DOHH2 (cell line): ENCODE data around the gene CR2.

Experiments used
- H3F3A ChIP-seq: fragments of 200-600 bp; sonication (generic), shearing (Covaris generic); 2 replicates; pipeline ENCODE4 v1.6.0; 2016; ENCODE audit warnings: antibody characterized with exemption, mild to moderate bottlenecking; ENCODE audit not compliant: control insufficient read depth, insufficient read depth
- H3K27ac ChIP-seq: fragments of 200-600 bp; sonication (generic); 2 replicates; pipeline ENCODE4 v1.5.1; 2014; ENCODE audit warnings: low read depth, mild to moderate bottlenecking, low read length, moderate library complexity
- H3K27me3 ChIP-seq: fragments of 200-600 bp; sonication (generic); 2 replicates; pipeline ENCODE4 v1.6.1; 2014; ENCODE audit warnings: mild to moderate bottlenecking, low read length, mixed read lengths; ENCODE audit not compliant: control insufficient read depth
- H3K36me3 ChIP-seq: fragments of 200-600 bp; sonication (generic); 2 replicates; pipeline ENCODE4 v1.6.1; 2014; ENCODE audit warnings: mild to moderate bottlenecking, low read length, moderate library complexity, mixed read lengths; ENCODE audit not compliant: control insufficient read depth
- H3K4me1 ChIP-seq: fragments of 200-600 bp; sonication (generic); 2 replicates; pipeline ENCODE4 v1.6.1; 2014; ENCODE audit warnings: mild to moderate bottlenecking, low read length, mixed read lengths; ENCODE audit not compliant: control insufficient read depth
- H3K4me2 ChIP-seq: fragments of 200-600 bp; sonication (generic); 2 replicates; pipeline ENCODE4 v1.6.0; 2014; ENCODE audit warnings: mild to moderate bottlenecking, low read length, moderate library complexity
- H3K4me3 ChIP-seq: fragments of 200-600 bp; sonication (generic); 2 replicates; pipeline ENCODE4 v1.5.1; 2014; ENCODE audit warnings: mild to moderate bottlenecking, low read length, mixed read lengths
- H3K79me2 ChIP-seq: fragments of 200-600 bp; sonication (generic); 2 replicates; pipeline ENCODE4 v1.6.1; 2014; ENCODE audit warnings: mild to moderate bottlenecking, low read length, mixed read lengths; ENCODE audit not compliant: control insufficient read depth
- H3K9me2 ChIP-seq: fragments of 200-600 bp; sonication (generic); replicated peaks from 2 replicates; pipeline ENCODE4 v1.6.1; 2014; ENCODE audit warnings: mild to moderate bottlenecking, low read length, mixed read lengths; ENCODE audit not compliant: control insufficient read depth
- H3K9me3 ChIP-seq: fragments of 200-600 bp; sonication (generic); 2 replicates; pipeline ENCODE4 v1.6.1; 2014; ENCODE audit warnings: antibody characterized with exemption, low read length, mixed read lengths; ENCODE audit not compliant: control insufficient read depth, insufficient read depth
- H4K20me1 ChIP-seq: fragments of 200-600 bp; sonication (generic); 2 replicates; pipeline ENCODE4 v1.6.0; 2014; ENCODE audit warnings: low read depth, mild to moderate bottlenecking, antibody characterized with exemption, low read length, moderate library complexity; ENCODE audit not compliant: control insufficient read depth, insufficient read depth
- CTCF ChIP-seq: fragments of 200-600 bp; sonication (generic); IDR thresholded peaks from one replicate; pipeline ENCODE4 v1.5.1; 2014; ENCODE audit warnings: antibody characterized with exemption, mild to moderate bottlenecking, low read depth, low read length; ENCODE audit not compliant: poor library complexity, severe bottlenecking
- EZH2phosphoT487 ChIP-seq: fragments of 200-600 bp; sonication (generic); IDR thresholded peaks from 2 replicates; pipeline ENCODE4 v1.6.1; 2017; ENCODE audit warnings: borderline replicate concordance, mild to moderate bottlenecking, antibody characterized with exemption, low read length, moderate library complexity, mixed read lengths

The CR2 gene

DNA sequence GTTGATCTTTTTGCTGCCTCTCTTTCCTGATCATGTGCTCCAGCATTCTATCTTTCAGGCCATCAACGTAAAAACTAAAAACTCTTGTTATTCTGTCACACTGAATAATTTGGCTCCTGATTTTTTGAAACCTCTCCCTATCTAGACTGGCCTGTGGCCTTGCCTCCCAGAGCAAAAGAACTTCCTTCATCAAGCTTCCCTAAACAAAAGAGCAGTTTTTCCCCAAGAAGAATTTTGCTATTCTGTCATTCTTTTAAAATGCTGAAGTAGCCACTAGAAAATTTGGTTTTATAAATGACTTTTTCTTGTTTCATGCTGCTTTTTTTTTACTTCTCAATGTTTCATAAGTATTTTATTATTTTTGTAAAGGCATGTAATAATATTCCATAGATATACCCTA, 37.1 kb upstream of the CR2 start:
- Histone ChIP-seq H4K20me1 (no peaks in the 10 kb centered on the region), H3K27ac (no peak overlapping the region), H3K4me1 (peaks cover 13% of the 10 kb centered on the region), H3K4me3 (no peak overlapping the region), H3F3A (no peaks in the 10 kb centered on the region), H3K9me3 (no peaks in the 10 kb centered on the region), H3K27me3 (peaks cover 9% of the 10 kb centered on the region; the same call in 1 of the 2 replicates), H3K36me3 (no peaks in the 10 kb centered on the region), H3K4me2 (no peak overlapping the region), H3K79me2 (no peaks in the 10 kb centered on the region), H3K9me2 (no peaks in the 10 kb centered on the region)
- TF ChIP-seq EZH2phosphoT487 (no peak), CTCF (no peak)

- no peaks in the 10 kb centered on the region for H3F3A ChIP-seq
- peaks cover 9% of the 10 kb centered on the region; the same call in 1 of the 2 replicates for H3K27me3 ChIP-seq
- H3K79me2 ChIP-seq = no peaks in the 10 kb centered on the region
- H3K27ac ChIP-seq = no peak overlapping the region
- H3K4me3 ChIP-seq = no peak overlapping the region
- H3K36me3 ChIP-seq = no peaks in the 10 kb centered on the region
- no peak overlapping the region for H3K4me2 ChIP-seq
- peaks cover 13% of the 10 kb centered on the region for H3K4me1 ChIP-seq
- H4K20me1 ChIP-seq = no peaks in the 10 kb centered on the region
- TF ChIP-seq CTCF (no peak), EZH2phosphoT487 (no peak)
- H3K9me3 ChIP-seq = no peaks in the 10 kb centered on the region
- no peaks in the 10 kb centered on the region for H3K9me2 ChIP-seq
Observed at GRCh38 chr1:207418351-207418750, 35.8 kb upstream of the CR2 start.

DNA sequence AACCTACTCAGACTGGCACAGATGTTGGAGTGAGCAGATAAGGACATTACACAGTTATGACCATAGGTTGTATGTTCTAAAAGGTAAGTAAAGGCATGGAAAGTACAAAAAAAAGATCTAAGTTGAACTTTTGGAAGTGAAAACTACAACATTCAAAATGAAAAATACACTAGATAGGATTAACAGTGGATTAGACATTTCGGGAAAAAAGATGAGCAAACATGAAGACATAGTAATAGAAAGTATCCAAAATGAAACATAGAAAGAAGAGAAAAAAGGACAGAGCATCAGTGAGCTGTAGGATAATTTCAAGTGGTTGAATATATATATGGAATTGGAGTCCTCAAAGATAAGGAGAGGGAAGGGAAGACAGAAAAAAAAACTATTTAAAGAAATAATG, 34.0 kb upstream of the CR2 start:
- Histone ChIP-seq H3K36me3 (no peaks in the 10 kb centered on the region), H3F3A (no peaks in the 10 kb centered on the region), H3K9me2 (no peaks in the 10 kb centered on the region), H3K79me2 (no peaks in the 10 kb centered on the region), H3K4me2 (no peak overlapping the region), H4K20me1 (no peaks in the 10 kb centered on the region), H3K27me3 (peaks cover 9% of the 10 kb centered on the region; the same call in 1 of the 2 replicates), H3K4me1 (peaks cover under 1% of the 10 kb centered on the region; the same call in 1 of the 2 replicates), H3K4me3 (no peak overlapping the region), H3K27ac (no peak overlapping the region), H3K9me3 (no peaks in the 10 kb centered on the region)
- no peak for TF ChIP-seq CTCF
- TF ChIP-seq EZH2phosphoT487 = no peak

DNA sequence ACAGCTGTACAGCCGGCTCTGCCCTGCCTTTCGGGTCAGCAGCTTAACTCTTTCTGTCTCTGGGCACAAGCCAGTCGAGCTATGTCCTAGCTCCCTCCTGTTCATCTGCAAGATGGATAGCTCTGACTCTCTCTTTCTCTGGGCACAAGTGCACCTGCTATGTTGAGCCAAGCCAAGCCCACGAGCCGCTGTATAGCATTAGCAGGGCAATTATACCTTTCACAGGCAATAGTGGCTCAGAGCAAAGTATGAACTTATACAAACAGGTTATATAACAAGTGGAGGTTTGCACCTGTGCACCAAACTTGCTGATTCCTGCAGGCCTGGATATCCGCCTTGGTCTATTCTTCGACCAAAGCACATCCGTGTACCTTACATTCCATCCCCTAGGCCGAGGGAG, 33.0 kb upstream of the CR2 start:
- Histone ChIP-seq H3F3A (no peaks in the 10 kb centered on the region), H3K9me3 (no peaks in the 10 kb centered on the region), H3K79me2 (no peaks in the 10 kb centered on the region), H3K36me3 (no peaks in the 10 kb centered on the region), H3K4me3 (no peak overlapping the region), H4K20me1 (no peaks in the 10 kb centered on the region), H3K4me2 (no peak overlapping the region), H3K27ac (no peak overlapping the region), H3K9me2 (no peaks in the 10 kb centered on the region), H3K27me3 (peaks cover 9% of the 10 kb centered on the region; the same call in 1 of the 2 replicates), H3K4me1 (no peaks in the 10 kb centered on the region)
- TF ChIP-seq EZH2phosphoT487 = no peak
- TF ChIP-seq CTCF = no peak
